GM18499 (cell line): Measurements from ENCODE around the gene RHOC.
A peak's percentile ranks its signal among the peaks of the same experiment; 100 is the strongest.
"Not testable (repeated sequence)": the region's sequence is repeated elsewhere in the genome, so short reads cannot be mapped to it uniquely, and the experiment has no call there.

ENCODE experiments used
- ATAC-seq: cut with Tn5 transposase; IDR thresholded peaks from one replicate; pipeline ENCODE4 v1.9.1; 2021; ENCODE audit warnings: moderate number of reproducible peaks; ENCODE audit not compliant: insufficient read depth, unreplicated experiment

The RHOC gene

GRCh38 chr1:112706505-112707220, at the start of gene RHOC:
RHOC (minus strand) TSS chr1:112707127; CDS start chr1:112703799, 3,328 bp downstream.
- peak; percentile 32 for ATAC-seq

GRCh38 chr1:112754116-112754628, 47.2 kb upstream of the RHOC start:
- no peak for ATAC-seq

- no peak for ATAC-seq
These were observed 41.5 kb upstream of the RHOC start for GRCh38 chr1:112748396-112748795.

GRCh38 chr1:112744009-112744578, 37.2 kb upstream of the RHOC start:
- ATAC-seq = no peak

GRCh38 chr1:112743174-112744008, 36.5 kb upstream of the RHOC start:
- ATAC-seq = no peak

GRCh38 chr1:112737573-112737972, 30.6 kb upstream of the RHOC start:
- no peak for ATAC-seq

GRCh38 chr1:112735752-112736151, 28.8 kb upstream of the RHOC start:
- no peak for ATAC-seq

- ATAC-seq = no peak
These were observed 24.5 kb upstream of the RHOC start for GRCh38 chr1:112731451-112731850.

GRCh38 chr1:112729909-112730308, 23.0 kb upstream of the RHOC start:
- ATAC-seq = no peak

- not testable (repeated sequence) for ATAC-seq
These were observed 22.1 kb upstream of the RHOC start for GRCh38 chr1:112729011-112729410.

- not testable (repeated sequence) for ATAC-seq
These were observed 21.5 kb upstream of the RHOC start for GRCh38 chr1:112728306-112728971.

- ATAC-seq = no peak
These were observed 20.8 kb upstream of the RHOC start for GRCh38 chr1:112727716-112728115.

- not testable (repeated sequence) for ATAC-seq
These were observed 17.3 kb upstream of the RHOC start for GRCh38 chr1:112724240-112724639.

- ATAC-seq = no peak
These were observed 16.5 kb upstream of the RHOC start for GRCh38 chr1:112723511-112723839.

GRCh38 chr1:112722601-112723510, 15.9 kb upstream of the RHOC start:
- ATAC-seq = no peak

- ATAC-seq = no peak
These were observed 15.1 kb upstream of the RHOC start for GRCh38 chr1:112721966-112722524.

GRCh38 chr1:112721294-112721693, 14.4 kb upstream of the RHOC start:
- ATAC-seq = not testable (repeated sequence)

GRCh38 chr1:112720800-112721199, 13.9 kb upstream of the RHOC start:
- ATAC-seq = no peak

- ATAC-seq = no peak
These were observed 12.8 kb upstream of the RHOC start for GRCh38 chr1:112719706-112720105.
